K562 (cell line): ENCODE measurements around the gene COL4A1.

Experiments
- ATF6 ChIP-seq: sonication (generic); formaldehyde crosslinking; IDR thresholded peaks from 2 replicates; pipeline ENCODE4 v1.4.0; 2020; ENCODE audit warnings: mild to moderate bottlenecking, missing genetic modification reagents
- ATF7 ChIP-seq: fragments of 450-650 bp; IDR thresholded peaks from 2 replicates; pipeline ENCODE4 v1.7.1; 2014; ENCODE audit warnings: mild to moderate bottlenecking, moderate library complexity
- CHD1 ChIP-seq: fragments of 200-600 bp; sonication (generic); IDR thresholded peaks from one replicate; pipeline ENCODE4 v1.6.1; 2012; ENCODE audit warnings: mild to moderate bottlenecking, moderate library complexity, low read length, inconsistent platforms
- CTCF ChIP-seq, 3 experiments: IDR thresholded peaks in 2 of 3; conservative IDR thresholded peaks in 1 of 3; 2 replicates each; pipeline ENCODE4 v1.5.1; 2011 to 2012; ENCODE audit warnings: low read length in 3 of 3, mild to moderate bottlenecking in 3 of 3, control low read depth in 2 of 3, improper control_type of control experiment in 1 of 3, inconsistent platforms in 1 of 3, low read depth in 1 of 3, mixed read lengths in 1 of 3, moderate library complexity in 1 of 3; ENCODE audit not compliant: insufficient read depth in 2 of 3
- FOXA1 ChIP-seq: fragments of 450-650 bp; IDR thresholded peaks from 2 replicates; pipeline ENCODE4 v1.6.1; 2016; ENCODE audit warnings: mild to moderate bottlenecking, borderline replicate concordance
- GATAD2B ChIP-seq: fragments of 450-650 bp; IDR thresholded peaks from 2 replicates; pipeline ENCODE4 v1.6.1; 2017; ENCODE audit warnings: mild to moderate bottlenecking, borderline replicate concordance
- LARP7 ChIP-seq: fragments of 450-650 bp; IDR thresholded peaks from 2 replicates; pipeline ENCODE4 v1.6.1; 2016
- MYNN ChIP-seq, 2 experiments: sonication (generic); formaldehyde crosslinking in 1 of 2; IDR thresholded peaks; 2 replicates each; pipeline versions ENCODE4 v1.5.0 to v1.6.1; 2016 to 2020; ENCODE audit warnings: antibody characterized with exemption in 1 of 2, missing genetic modification reagents in 1 of 2
- NONO ChIP-seq, 2 experiments: fragments of 200-400 bp in 1 of 2; fragments of 450-650 bp in 1 of 2; formaldehyde crosslinking in 1 of 2; IDR thresholded peaks; 2 replicates each; pipeline ENCODE4 v1.6.1; 2017; ENCODE audit warnings: low read depth in 2 of 2, mild to moderate bottlenecking in 2 of 2, moderate library complexity in 2 of 2, low read length in 1 of 2
- RBM14 ChIP-seq: fragments of 200-400 bp; formaldehyde crosslinking; IDR thresholded peaks from 2 replicates; pipeline ENCODE4 v1.6.1; 2018; ENCODE audit warnings: low read depth, mild to moderate bottlenecking, low read length, moderate library complexity, borderline replicate concordance; ENCODE audit not compliant: insufficient read depth
- THRB ChIP-seq: fragments of 450-650 bp; formaldehyde crosslinking; conservative IDR thresholded peaks from 2 replicates; pipeline ENCODE4 v1.4.0; 2022; ENCODE audit warnings: mild to moderate bottlenecking, missing genetic modification characterization
- ZNF3 ChIP-seq: fragments of 250-450 bp; sonication (Bioruptor Pico); IDR thresholded peaks from 2 replicates; pipeline ENCODE4 v1.5.0; 2021; ENCODE audit warnings: mild to moderate bottlenecking, moderate library complexity
- TF ChIP-seq, protein P1 (sequence below): sonication (generic); formaldehyde crosslinking; IDR thresholded peaks from 2 replicates; pipeline ENCODE4 v1.9.0; 2022; ENCODE audit warnings: mild to moderate bottlenecking, missing genetic modification reagents
- TF ChIP-seq, protein P2 (sequence below): sonication (generic); formaldehyde crosslinking; IDR thresholded peaks from 2 replicates; pipeline ENCODE4 v1.8.0; 2022; ENCODE audit warnings: missing genetic modification reagents, mild to moderate bottlenecking, borderline replicate concordance

DNA sequence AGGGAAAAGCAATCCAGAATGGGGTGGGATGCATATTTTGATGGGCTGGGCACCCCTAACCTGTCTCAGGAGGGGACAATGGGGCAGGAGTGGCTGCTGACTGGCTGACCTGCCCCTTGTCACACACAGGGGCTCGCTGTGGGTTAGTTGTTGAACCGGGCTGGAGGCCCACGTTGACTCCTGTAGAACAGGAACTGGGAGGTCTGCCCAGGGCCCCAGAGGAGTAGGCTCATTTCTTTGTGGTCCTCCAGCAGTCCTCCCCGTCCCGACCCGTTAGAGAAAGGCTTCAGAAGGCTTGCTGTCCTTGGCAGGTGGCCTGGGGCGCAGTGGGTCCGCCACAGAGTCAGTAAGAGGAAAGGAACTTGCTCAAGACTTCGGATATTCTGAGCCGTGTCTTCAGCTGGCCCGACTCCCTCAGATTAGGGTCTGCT is 70.1 kb downstream of the COL4A1 start:
- TF ChIP-seq GATAD2B, result no peak
- no peak for TF ChIP-seq ZNF3 (CRISPR knock-in tag)
- no peak for TF ChIP-seq CHD1
- no peak for TF ChIP-seq CTCF (IDR thresholded peaks at IDR 0.05 in 2 of 3, conservative IDR thresholded peaks at IDR 0.05 in 1 of 3; ENCODE audit: insufficient read depth in 2 of 3, low read depth in 1 of 3, low read length in 3 of 3)
- no peak for TF ChIP-seq FOXA1
- TF ChIP-seq LARP7, result no peak
- TF ChIP-seq, protein P1, sequence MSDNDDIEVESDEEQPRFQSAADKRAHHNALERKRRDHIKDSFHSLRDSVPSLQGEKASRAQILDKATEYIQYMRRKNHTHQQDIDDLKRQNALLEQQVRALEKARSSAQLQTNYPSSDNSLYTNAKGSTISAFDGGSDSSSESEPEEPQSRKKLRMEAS (CRISPR knock-in tag), result no peak
- TF ChIP-seq RBM14, result no peak
- TF ChIP-seq THRB (CRISPR knock-in tag), result no peak
- no peak for TF ChIP-seq ATF7
- no peak for TF ChIP-seq MYNN (IDR thresholded peaks at IDR 0.05)
- TF ChIP-seq MYNN (CRISPR knock-in tag; IDR thresholded peaks at IDR 0.05), result no peak
- TF ChIP-seq ATF6 (CRISPR knock-in tag), result no peak
- TF ChIP-seq, protein P2, sequence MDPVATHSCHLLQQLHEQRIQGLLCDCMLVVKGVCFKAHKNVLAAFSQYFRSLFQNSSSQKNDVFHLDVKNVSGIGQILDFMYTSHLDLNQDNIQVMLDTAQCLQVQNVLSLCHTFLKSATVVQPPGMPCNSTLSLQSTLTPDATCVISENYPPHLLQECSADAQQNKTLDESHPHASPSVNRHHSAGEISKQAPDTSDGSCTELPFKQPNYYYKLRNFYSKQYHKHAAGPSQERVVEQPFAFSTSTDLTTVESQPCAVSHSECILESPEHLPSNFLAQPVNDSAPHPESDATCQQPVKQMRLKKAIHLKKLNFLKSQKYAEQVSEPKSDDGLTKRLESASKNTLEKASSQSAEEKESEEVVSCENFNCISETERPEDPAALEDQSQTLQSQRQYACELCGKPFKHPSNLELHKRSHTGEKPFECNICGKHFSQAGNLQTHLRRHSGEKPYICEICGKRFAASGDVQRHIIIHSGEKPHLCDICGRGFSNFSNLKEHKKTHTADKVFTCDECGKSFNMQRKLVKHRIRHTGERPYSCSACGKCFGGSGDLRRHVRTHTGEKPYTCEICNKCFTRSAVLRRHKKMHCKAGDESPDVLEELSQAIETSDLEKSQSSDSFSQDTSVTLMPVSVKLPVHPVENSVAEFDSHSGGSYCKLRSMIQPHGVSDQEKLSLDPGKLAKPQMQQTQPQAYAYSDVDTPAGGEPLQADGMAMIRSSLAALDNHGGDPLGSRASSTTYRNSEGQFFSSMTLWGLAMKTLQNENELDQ (CRISPR knock-in tag), result no peak
- no peak for TF ChIP-seq NONO (IDR thresholded peaks at IDR 0.05; ENCODE audit: low read depth in 2 of 2, low read length in 1 of 2)
